HG03066 (cell line): ENCODE results near the gene FNDC3B.
"Not testable (repeated sequence)": the region's sequence is repeated elsewhere in the genome, so short reads cannot be mapped to it uniquely, and the experiment has no call there.

Source experiments
- ATAC-seq: cut with Tn5 transposase; IDR thresholded peaks from one replicate; pipeline ENCODE4 v1.9.1; 2021; ENCODE audit warnings: low read depth; ENCODE audit not compliant: unreplicated experiment

FNDC3B gene

GRCh38 chr3:172090035-172090434 lies 50.7 kb downstream of the FNDC3B start:
- ATAC-seq = no peak

GRCh38 chr3:172092658-172093057 lies 53.3 kb downstream of the FNDC3B start:
- no peak for ATAC-seq

GRCh38 chr3:172093581-172094443 lies 54.4 kb downstream of the FNDC3B start:
- ATAC-seq = not testable (repeated sequence)

GRCh38 chr3:172094621-172095557 lies 55.5 kb downstream of the FNDC3B start:
- peak; percentile 93 for ATAC-seq

GRCh38 chr3:172096881-172097420 lies 57.6 kb downstream of the FNDC3B start:
- ATAC-seq = no peak

- ATAC-seq = no peak
These were observed 58.2 kb downstream of the FNDC3B start for GRCh38 chr3:172097585-172097984.

GRCh38 chr3:172098698-172099494 lies 59.5 kb downstream of the FNDC3B start:
- no peak for ATAC-seq

GRCh38 chr3:172099495-172099808 lies 60.1 kb downstream of the FNDC3B start:
- no peak for ATAC-seq

- no peak for ATAC-seq
These were observed 61.1 kb downstream of the FNDC3B start for GRCh38 chr3:172100482-172100881.

GRCh38 chr3:172101107-172101506 lies 61.7 kb downstream of the FNDC3B start:
- ATAC-seq = peak; percentile 72

GRCh38 chr3:172102123-172102882 lies 62.9 kb downstream of the FNDC3B start:
- ATAC-seq = no peak

GRCh38 chr3:172102883-172103310 lies 63.5 kb downstream of the FNDC3B start:
- ATAC-seq = no peak

- ATAC-seq = no peak
These were observed 64.3 kb downstream of the FNDC3B start for GRCh38 chr3:172103724-172104123.

GRCh38 chr3:172104471-172105072 lies 65.2 kb downstream of the FNDC3B start:
- ATAC-seq = no peak

- ATAC-seq = no peak
These were observed 66.9 kb downstream of the FNDC3B start for GRCh38 chr3:172106037-172106954.

- peak; percentile 50 for ATAC-seq
These were observed 67.6 kb downstream of the FNDC3B start for GRCh38 chr3:172106989-172107388.

- peak; percentile 78 for ATAC-seq
These were observed 68.0 kb downstream of the FNDC3B start for GRCh38 chr3:172107403-172107802.

- ATAC-seq = no peak
These were observed 70.9 kb downstream of the FNDC3B start for GRCh38 chr3:172110127-172110779.
